Measurements from ENCODE around the gene PIGX. TPM values are rescaled to one million over a fixed set of nuclear protein-coding genes. Genes with fewer than 3 reads are reported as not detected.

PIGX gene
- total RNA-seq, 1 donor from 2014 or later, result 24.8 TPM

DNA sequence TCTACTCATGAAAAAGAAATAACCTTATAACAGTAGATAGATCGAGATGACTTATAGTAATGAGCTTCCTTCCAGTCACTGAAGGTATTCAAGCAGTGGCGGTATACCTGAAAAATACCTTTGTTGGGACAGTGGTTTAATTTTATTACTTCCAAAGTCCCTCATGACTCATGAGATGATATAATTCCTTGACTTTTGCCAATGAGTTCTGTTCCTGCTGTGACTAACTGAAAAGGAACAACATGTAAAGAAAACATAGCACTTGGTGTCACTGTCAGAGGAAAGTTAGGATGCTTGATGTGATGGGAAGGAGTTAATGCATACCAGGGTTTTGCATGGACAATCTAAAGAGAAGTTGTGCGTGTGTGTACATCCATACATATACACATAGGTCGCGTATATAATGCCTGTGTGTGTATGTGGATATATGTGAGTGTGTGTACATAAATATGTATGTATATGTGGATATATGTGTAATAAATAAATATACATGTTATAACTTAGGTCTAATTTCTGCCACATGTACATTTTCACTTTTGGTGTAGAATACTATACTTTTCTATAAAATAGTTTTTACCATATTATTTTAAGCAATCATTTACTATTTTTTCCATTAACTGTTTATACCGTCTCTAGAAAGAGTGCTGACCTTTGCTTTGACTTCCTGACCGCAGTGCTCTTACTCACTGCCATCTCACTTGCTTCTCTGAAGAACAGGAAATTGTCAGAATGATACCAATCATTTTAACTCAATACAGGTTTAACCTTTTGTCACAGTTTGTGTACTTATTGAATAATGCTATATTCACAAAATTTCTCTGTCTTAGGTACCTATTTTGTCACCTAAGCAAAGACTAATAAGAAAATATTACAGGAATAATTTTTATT, 14.9 kb downstream of the PIGX start:
- TF ChIP-seq, protein P1, sequence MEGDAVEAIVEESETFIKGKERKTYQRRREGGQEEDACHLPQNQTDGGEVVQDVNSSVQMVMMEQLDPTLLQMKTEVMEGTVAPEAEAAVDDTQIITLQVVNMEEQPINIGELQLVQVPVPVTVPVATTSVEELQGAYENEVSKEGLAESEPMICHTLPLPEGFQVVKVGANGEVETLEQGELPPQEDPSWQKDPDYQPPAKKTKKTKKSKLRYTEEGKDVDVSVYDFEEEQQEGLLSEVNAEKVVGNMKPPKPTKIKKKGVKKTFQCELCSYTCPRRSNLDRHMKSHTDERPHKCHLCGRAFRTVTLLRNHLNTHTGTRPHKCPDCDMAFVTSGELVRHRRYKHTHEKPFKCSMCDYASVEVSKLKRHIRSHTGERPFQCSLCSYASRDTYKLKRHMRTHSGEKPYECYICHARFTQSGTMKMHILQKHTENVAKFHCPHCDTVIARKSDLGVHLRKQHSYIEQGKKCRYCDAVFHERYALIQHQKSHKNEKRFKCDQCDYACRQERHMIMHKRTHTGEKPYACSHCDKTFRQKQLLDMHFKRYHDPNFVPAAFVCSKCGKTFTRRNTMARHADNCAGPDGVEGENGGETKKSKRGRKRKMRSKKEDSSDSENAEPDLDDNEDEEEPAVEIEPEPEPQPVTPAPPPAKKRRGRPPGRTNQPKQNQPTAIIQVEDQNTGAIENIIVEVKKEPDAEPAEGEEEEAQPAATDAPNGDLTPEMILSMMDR (conservative IDR thresholded peaks at IDR 0.05; ENCODE audit: low read depth, low read length), result no peak
- no peak for DNase-seq (ENCODE audit: low read depth)
- H3K4me3 ChIP-seq (ENCODE audit: low read depth, low read length), result no peak overlapping the region

DNA sequence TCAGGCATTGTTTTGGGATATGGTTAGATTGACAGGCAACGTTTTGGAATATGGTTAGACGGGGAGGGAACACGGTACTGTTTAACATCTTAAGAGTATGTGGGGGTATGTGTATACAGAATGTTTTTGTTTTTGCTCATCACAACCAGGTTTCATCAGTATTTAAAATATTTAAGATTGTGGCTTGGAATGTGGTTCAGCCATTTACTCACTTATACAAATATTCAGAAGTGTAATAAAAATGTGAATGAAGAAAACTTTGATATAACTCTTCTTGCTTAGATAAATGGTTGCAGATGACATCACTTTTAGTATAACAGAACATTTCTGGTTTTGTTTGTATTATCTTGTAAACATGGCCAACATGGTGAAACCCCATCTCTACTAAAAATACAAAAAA, 23.6 kb downstream of the PIGX start:
- H3K4me3 ChIP-seq (ENCODE audit: low read depth, low read length), result no peak overlapping the region
- TF ChIP-seq, protein P1 (conservative IDR thresholded peaks at IDR 0.05; ENCODE audit: low read depth, low read length), result no peak
- no peak for DNase-seq (ENCODE audit: low read depth)

DNA sequence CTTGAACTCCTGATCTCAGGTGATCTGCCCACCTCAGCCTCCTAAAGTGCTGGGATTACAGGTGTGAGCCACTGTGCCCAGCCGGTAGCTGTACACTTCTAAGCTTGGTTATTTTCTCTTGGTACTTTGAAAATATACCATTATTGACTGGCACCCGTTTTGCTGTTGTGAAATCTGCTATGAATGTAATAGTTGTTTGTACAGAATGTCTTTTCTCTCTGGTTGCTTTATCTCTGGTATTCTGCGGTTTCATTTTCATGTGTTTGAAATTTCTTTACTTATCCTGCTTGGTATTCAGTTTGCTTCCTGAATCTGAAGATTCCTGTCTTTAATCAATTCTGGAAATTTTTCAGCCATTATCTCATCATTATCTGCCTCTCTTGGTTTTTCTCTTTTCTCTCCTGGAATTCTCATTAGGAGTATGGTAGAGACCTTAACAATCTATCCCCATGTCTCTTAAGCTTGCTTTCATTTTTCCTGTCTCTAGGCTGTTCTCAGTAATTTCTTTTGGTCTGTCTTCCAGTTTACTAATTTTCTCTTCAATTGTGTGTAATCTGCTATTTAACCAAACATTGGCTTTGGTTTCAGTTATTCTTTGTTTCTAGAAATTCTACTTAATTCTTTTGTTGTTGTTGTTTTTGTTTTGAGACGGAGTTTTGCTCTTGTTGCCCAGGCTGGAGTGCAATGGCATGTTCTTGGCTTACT, 24.6 kb downstream of the PIGX start:
- TF ChIP-seq, protein P1 (conservative IDR thresholded peaks at IDR 0.05; ENCODE audit: low read depth, low read length), result no peak
- H3K4me3 ChIP-seq (ENCODE audit: low read depth, low read length), result no peak overlapping the region
- DNase-seq (ENCODE audit: low read depth), result no peak

DNA sequence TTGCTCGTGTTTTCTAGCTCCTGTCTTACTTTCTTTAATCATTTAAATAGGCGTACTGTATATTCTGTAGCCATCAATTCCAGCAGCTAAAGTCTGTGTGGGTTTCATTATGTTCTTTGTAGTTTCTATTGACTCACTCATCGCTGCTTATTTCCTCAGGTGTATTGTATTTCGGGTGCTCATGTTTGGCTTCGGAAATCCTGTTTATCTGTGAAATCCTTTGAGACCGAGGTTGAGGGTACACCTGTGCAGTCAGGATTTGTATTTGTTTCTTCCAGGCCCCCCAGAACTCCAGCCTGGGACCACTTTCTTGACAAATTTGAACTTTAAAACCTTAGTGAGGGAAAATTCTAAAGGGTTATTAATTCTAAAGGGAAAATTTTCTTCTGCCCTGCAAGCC, 25.5 kb downstream of the PIGX start:
- no peak overlapping the region for H3K4me3 ChIP-seq (ENCODE audit: low read depth, low read length)
- TF ChIP-seq, protein P1 (conservative IDR thresholded peaks at IDR 0.05; ENCODE audit: low read depth, low read length), result no peak
- no peak for DNase-seq (ENCODE audit: low read depth)

DNA sequence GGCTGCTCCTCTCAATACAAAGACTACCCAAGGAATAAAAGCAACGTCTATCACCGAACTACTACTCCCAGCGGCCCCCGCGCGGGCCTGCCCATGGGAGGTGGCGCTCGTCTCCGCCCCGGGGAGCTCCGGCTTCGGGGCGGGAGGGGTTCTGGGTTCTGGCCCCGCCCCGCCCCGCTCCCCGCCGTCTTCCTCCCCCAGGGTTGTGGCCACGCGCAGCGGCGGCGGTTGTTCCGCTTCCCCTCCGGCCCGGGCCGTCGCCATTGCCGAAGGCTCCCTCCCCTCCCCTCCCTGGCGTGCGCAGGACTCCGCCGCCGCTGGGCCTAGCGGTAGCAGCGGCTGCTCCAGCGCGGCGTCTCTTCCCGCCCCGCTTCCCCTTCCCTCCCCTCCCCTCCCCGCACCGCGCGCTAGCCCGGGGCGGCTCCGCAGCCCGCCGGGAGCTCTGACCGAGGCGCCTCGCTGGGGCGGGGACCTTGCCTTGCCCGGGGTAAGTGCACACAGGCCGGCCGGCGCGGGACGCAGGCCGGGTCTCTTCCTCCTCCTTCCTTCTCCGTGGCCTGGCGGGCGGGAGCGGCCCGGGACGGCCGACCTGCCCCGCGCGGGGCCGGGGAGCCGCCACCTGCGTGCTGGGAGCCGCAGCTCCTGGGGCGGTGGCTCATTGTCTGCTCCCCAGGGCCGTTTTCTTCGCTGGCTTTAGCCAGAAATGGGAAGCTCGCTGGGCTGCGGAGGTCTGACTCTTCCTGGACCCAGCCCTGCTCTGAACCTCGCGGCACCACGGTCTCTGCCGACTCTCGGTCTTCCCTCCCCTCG, 27.7 kb downstream of the PIGX start, which contains the start of gene PAK2:
PAK2 (plus strand) TSS at position 187 of the 810 bp plus-strand sequence. CDS start 42,790 bp downstream, outside the sequence.
- TF ChIP-seq, protein P1 (conservative IDR thresholded peaks at IDR 0.05; ENCODE audit: low read depth, low read length), result no peak

DNA sequence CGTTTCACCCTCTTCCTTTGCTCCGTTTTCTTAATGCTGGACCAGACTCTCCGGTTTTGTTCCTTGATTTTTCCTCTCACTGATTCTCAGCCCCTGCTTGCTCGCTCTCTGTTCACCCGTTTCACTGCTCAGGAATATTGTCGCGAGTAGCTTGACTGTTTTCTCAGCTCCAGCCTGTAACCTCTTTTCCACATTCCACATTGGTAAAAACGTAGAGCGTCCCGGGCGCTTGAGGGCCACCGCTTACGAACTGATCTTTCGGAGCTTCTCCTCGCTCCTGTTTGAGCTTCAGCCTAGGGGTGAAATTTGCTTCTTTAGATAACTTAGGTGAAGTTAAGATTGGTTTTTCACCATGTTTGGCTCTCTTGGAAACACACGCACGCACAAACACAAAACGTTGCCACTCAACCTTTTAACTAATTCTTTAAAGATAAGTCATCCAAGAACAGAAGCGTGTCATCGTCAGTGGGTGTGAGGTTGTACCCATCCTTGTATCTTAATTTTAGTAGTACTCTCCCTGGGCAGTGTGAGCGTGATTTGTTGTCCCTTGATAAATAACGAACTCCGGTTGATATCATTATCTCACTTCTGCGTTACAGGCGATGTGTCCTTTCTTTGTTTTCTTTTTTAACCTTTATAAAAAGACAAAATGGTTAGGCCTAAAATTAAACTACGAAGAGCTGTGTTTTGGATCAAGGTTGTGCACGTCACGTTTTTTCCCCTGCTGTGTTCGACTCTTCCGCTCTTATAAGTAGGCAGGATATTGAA, 28.5 kb downstream of the PIGX start:
- peak overlapping the region; percentile 93 for H3K4me3 ChIP-seq (ENCODE audit: low read depth, low read length)
- DNase-seq (ENCODE audit: low read depth), result no peak

More for the DNA sequence above, 27.7 kb downstream of the PIGX start, which contains the start of gene PAK2:
- peak within 1 kb of the TSS; percentile 93 for H3K4me3 ChIP-seq (ENCODE audit: low read depth, low read length)
- DNase-seq (ENCODE audit: low read depth), result no peak

More for the DNA sequence above, 28.5 kb downstream of the PIGX start:
- TF ChIP-seq, protein P1 (conservative IDR thresholded peaks at IDR 0.05; ENCODE audit: low read depth, low read length), result no peak
